DMS79 (cell line): Measurements from ENCODE around the gene PPM1K.
"Not testable (repeated sequence)": the region's sequence is repeated elsewhere in the genome, so short reads cannot be mapped to it uniquely, and the experiment has no call there.

Experiments used
- DNase-seq: peaks from one replicate; lab custom pipeline; 2025; lab: John Stamatoyannopoulos, UW

The PPM1K gene

DNA sequence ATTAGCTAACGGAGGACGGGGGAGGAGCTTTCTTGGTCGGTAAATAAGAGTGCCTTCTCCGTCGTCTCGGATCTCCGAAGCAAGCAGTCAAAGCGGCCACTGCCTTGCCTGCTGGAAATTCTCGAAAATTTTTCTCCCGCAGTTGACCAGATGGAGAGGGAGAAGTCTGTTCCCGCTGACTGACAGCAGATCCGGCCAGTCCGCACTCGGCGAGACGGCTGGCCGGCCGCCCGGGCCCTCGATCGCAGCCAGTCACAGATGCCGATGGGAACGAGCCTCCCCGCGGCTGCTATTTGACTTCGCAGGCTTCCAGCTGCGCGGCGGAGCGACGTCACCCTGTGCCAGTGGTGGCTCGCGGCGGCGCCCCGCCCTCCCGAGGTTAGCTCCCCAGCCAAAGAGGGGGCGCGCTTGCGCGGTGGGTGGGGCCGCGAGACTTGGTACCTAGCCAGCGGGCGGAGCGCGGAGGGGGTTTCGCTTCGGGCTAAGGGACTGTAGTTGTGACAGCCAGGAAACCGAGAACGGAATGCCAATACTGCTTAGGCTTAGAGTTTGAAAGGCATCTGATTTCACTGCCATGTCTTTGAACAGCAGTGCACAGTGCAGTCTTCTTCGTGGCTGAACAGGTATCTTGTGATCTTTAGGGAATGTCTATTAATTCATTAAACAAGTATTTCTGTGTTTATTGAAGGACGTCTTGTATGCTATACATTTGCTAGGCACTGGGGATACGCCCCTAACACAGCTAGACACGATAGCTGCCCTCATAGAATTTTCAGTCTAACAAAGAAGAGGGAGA lies at the start of gene PPM1K:
Gene PPM1K, minus strand, starts transcription at position 123 of the 796 bp plus-strand sequence. CDS start 5,978 bp downstream, outside the sequence.
- DNase-seq: peak; percentile 84

DNA sequence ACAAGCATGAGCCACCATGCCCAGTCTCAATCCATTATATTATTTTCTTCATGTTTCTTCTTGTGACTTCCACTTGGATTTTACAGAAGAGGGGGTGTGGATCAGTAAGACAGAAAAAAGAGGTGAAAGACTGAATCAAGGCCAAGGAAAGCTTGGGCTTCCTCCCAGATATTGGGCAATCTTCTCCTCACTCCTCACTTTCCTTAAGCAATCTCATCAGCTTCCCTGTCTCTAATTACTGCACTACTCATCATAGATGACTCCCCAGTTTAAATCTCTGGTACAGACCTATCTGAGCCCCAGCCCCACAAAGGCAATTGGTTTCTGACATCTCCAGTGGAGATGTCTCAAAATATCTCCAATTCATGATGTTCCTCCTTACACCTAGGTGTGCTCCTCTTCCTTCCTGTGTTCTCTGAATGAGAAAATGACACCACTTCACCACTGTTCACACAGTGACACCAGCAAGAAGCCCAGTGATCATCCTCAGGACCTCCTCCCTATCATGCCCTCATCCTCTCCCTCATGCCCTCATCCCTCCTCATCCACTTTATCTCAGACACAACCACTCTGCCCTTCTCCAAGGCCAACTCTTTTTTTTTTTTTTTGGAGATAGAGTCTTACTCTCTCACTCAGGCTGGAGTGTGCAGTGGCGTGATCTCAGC lies 49.5 kb upstream of the PPM1K start:
- no peak for DNase-seq

DNA sequence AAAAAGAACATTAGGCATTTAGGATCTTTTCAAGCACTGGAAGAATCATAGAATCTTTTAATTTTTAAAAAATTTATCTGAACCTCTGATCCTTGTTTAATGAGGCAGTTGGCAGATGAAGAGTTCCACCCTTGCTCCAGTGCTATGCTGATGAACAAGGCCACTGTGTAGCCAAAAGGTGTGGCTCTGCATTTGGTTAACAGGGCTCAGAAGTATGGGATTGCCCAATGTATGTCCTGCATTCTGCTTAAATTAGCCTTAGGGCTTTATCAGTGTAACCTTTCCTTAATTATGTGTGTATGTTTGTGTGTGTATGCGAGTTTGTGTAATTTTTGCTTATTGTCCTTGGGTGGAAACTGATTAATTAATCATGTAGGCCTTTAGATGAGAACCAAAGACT lies 43.3 kb upstream of the PPM1K start:
- no peak for DNase-seq

DNA sequence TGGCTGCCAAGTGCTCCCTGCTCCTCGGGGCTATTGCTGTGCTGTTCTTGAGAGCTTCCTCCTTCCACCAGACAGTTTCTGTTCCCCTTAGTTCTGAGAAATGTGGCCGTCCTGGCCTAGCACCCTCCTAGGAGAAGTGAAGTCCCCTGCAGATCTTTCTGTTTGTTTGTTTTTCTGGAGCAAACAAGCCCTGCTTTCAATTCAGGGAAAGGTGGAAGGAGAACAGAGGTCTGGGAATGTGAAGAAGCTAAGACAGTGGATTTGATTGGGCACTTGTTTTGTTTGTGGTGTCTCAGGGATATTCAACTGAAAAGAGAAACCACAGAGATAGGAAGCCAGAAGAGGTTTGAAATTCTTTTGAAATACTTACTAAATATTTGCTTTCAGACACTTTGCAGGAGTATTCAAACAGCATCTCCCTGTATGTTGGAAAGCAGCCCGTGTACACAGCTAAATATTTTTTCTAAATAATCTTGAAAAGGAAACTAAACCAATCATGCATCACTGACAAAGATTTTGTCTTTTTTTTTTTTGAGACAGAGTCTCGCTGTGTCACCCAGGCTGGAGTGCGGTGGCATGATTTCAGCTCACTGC lies 36.5 kb upstream of the PPM1K start:
- DNase-seq: no peak

DNA sequence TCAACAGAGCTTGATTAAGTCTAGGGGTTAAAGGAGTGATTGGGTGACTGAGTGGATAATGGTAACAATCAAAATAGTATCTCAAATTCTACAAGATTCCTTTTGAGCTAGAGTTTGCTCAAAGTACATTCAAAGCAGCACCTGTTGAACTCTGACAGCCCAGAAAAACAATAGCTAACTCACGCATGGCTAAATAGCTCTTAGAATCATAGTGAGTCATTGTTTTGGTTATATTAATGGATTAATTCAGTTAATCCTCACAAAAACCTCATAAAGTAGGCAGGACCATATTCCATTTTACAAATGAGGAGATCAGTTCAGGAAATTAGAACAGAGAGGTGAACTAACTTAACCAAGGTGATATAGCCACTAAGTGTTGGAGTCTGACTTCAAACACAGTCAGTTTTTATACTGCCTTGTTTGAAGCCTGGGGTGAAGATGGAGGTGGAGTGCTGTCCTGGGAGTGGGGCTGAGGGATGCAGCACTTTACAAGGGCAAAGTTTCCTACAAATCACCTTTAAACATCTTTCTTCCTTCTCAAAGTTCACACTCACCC lies 35.9 kb upstream of the PPM1K start:
- no peak for DNase-seq

DNA sequence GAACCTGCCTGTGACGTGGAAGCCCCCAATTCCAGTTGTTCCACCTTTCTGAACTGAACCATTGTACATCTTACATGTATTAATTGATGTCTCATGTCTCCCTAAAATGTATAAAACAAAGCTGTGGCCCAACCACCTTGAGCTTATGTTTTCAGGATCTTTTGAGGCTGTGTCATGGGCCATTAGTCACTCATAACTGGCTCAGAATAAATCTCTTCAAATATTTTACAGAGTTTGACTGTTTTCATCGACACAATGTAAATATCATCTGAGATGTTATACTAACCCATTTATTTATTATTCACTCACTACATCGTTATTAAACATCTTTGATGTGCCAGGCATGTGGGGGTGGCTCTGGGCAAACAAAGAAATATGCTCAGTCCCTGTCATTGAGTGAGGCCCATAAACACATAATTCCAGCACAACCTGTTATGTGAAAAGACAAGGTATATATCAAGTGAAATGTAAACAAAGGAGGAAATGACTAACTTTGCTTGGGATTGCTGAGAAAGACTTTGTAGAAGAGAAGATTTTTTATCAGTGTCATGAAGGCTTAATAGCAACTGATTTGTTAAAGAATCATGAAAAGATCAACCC lies 34.5 kb upstream of the PPM1K start:
- no peak for DNase-seq

DNA sequence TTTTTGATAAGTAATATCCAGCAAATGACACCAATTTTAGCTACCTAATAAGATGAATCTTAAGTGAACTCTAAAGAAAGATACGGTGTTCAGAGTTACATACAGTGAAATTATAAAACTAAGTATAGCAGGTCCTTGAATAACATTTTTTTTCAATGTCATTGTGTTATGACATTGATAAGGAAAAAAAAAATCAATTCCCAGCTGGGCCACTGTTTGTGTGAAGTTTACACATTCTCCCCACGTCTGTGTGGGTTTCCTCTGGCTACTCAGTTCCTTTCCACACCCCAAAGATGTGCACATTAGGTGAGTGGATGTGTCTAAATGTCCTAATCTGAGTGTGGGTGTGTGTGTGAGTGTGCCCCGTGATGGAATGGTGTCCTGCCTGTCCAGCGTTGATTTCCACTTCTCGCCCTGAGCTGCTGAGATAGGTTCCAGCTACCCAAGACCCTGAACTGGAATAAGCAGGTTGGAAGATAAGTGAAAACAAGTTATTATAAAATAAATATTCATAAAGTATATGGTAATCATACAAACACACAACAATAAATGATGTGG lies 31.2 kb upstream of the PPM1K start:
- DNase-seq: no peak

DNA sequence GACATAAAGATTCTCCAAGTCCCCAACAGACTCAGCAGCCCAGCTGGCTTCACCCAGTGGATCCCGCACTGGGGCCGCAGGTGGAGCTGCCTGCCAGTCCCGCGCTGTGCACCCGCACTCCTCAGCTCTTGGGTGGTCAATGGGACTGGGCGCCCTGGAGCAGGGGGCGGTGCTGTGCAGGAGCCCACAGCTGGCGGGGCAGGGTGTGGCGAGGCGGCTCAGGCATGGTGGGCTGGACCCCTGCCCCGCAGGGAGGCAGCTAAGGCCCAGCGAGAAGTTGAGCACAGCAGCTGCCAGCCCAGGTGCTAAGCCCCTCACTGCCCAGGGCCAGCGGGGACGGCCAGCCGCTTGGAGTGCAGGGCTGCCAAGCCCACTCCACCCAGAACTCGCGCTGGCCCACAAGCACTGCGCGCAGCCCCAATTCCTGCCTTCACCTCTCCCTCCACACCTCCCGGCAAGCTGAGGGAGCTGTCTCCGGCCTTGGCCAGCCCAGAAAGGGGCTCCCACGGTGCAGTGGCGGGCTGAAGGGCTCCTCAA lies 28.8 kb upstream of the PPM1K start:
- DNase-seq: not testable (repeated sequence)

DNA sequence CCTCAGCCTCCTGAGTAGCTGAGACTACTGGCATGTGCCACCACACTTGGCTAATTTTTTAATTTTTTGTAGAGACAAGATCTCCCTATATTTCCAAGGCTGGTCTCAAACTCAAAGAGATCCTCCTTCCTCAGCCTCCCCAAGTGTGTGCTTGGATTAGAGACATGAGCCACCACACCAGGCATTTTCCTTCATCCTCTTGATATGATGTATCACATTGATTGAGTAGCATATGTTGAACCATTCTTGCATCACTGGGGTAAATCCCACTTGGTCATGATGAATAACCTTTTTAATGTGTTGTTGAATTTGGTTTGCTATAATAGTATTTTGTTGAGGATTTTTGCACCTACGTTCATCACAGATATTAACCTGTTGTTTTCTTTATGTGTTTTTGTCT lies 24.2 kb upstream of the PPM1K start:
- DNase-seq: no peak

DNA sequence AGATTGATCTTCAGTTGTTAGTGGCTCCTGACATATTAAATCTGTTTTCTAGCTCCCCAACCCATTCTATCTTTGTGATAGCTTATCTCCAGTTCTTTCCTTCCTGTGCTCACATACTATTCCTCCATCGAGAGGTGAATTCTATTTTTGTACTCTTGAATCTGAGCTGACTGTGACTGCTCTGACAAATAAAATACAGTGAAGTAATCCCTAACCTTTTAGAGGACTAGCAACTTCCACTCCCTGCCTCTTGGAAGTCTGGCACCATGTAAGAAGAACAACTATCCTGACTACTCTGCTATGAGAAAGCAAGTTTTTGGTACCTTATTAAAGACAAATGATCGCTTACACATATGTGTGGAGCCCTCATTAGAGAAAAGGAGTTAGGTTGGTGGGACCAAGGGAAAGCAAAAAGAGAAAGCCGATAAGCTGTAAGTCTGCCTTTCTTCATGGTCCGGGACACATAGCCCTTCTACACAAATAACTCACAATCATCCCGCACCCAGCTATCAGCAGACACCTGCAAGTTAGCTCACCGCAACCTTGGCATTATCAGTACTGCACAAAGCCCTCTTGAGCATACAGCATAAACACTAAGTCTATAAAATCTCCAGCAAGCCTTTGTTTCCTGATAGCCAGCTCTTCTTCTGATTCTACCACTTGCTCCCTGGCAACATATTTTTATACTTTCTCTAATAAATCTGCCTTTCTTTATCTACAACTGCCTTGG lies 13.5 kb upstream of the PPM1K start:
- no peak for DNase-seq

DNA sequence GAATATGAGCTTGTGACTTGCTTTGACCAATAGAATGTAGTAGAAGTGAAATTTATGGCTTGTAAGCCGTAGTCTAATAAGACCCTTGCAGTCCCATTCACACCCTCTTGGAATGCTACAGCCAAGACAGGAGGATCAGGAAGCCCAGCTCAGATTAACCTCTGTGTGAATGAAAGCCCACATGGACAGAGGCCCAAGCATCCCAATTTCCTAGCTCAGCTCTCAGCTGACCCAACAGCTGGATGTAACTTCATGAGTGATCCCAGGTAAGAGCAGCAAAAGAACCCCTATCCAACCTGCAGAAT lies 12.8 kb upstream of the PPM1K start:
- DNase-seq: no peak

DNA sequence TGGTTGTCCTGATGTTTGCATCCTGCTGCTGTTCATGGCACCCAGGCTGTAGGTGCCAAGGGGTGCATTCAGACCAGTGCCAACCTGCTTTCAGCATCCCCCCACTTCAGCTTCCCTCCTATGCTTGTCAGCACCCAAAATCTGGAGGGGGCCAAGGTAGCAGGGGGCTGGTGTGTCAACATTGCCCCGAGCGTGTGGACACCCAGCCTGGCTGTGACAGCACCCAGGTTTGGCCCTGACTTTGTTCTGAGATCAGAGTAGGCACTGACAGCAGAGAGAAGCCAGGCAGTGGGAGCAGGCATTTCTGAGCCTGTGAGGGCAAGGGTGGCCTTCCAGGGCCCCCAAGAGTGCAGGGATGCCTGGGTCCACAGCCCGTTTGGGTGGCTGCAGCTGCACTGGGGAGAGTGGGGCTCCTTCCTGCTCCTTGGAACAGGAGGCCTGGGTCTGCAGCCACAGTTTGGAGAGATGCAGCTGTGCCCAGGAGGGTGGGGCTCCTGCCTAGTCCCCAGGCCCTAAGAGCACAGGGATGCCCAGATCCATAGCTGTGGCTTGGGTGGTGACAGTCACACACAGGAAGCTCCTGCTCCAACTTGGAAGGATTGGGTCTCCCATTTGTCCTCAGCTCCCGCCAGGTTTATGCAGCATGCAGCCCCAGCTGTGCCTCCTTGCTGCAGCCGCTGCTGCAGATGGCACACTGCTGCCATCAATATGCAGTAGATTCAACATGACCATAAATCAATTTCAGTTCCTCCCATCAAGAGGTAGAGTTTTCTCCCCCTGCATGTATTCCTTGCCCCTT lies 12.3 kb upstream of the PPM1K start:
- no peak for DNase-seq

DNA sequence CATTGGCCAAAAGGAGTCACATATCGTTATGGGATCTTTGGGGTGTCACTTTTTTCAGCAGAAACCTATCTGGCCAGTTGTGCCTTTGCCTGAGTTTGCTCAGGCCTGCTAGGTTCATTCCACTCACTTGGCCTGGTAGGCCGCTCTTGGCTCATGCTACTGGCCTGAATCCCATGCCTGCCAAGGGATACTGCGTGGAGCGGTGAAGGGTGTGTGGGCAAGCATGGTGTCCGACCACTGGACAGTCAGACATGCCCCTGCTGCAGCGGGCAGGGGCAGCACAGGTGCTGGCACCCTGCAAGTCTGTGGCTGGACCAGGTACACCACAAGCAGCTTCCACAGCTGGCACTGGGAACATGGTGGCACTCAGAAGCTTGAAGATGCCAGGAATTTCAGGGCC lies 11.3 kb upstream of the PPM1K start:
- DNase-seq: no peak

DNA sequence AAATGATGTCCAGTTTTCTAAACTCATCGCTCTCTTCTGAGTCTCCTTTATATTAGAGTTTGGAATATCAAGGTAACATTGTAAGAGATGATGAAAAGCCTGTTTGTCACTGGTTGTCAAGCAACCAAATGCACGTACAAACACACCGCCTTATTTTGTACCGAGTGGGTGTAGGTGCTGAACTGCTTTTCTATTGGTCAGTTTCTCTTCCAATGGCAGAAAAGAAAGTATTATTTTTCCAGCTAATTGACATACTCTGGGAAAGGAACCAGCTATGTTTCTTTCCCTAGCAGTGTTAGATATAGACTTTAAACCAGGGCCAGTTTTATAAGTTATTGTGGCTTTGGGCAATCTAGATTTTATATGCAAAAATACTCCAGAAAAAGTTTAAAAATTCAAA lies 6.6 kb upstream of the PPM1K start:
- DNase-seq: no peak

DNA sequence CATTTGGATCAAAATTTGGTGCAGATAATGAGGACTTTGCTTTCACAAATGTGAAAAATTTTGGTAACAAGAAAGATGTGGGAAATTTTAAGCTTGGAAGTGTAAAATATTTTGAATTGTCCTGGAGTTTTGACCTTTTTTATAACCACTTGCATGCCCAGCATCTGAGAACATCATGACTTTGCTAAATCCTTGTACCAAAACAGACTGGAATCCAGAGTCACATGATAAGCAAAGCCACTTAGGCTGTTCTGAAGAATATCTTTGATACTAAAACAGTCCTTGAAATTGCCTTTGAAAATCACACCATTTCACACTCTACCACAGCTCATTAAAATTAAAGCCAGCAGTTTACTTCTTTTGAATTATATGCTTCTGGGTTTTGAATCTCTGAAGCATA lies 2.5 kb upstream of the PPM1K start:
- no peak for DNase-seq

DNA sequence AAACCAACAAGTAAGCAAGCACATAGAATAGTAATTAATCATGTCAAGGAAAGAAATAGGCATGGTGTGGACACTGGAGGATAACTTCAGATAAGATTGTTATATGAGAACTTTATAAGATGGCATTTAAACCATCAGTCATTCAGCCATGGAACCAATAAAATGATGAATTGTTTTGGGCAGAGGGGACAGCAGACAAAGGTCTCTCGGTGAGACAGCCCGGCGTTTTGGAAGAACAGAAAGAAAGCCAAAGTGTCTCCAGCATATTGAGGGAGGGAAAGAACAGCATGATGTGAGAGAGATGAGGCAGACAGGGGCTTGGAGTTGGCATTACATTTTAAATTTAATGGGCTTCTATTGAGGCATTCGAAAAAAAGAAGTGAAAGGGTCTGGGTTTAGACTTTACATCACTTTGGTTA lies 883 bp upstream of the PPM1K start:
- DNase-seq: no peak

DNA sequence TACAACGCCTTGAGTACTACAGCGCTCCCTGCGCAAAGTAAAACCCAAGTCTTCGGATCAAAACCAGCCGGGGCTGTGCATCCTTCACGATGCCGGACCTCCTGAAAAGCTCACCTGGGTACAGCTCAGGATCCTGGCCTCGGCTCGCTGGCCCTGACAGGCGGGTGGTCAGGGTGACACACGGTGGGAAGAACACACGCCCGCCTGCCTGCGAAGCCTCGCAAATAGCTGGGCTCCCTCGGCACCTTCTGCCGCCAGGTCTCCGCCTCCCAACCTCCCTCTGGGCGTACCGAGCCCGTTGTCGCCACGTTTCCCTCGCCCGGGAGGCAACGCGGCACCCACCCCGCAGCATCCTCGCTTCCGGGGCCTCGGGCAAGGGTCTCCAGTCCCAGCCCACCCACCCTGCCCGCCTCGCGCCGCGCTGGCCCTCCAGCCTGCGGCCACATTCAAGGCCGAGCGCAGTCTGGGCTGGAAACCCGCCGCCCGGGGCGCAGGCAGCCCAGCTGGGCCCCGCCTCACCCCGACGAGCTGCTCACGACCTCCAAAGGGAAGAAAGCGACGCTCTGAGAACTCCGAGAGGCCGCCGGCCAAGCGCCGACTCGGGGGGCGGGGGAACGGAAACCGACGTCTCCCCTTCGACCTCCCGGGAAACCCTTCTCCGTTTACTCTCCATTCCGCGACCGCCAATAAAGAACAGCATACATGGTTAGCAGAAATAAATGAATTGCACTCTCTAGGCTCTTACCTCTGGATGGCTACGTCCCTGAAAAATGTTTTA lies 511 bp downstream of the PPM1K start:
- peak; percentile 30 for DNase-seq

DNA sequence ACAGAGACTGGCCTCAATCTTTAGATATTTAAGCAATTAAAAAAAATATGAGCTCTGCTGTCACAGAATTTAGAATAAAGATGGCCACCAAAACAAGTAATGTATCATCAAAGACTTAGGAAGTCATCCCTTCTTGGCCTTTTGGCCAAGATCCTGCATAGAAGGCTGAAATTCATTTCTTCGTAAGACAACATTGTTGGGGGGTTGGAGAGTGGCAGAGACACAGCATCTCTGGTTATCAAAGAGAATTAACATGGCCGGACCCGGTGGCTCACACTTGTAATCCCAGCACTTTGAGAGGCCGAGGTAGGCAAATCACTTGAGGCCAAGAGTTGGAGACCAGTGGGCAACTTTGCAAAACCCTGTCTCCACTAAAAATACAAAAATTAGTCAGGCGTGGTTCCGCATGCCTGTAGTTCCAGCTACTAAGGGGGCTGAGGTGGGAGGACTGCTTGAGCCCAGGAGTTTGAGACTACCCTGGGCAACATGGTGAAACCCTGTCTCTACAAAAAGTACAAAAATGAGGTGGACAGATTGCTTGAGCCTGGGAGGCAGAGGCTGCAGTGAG lies 4.0 kb downstream of the PPM1K start:
- DNase-seq: no peak

DNA sequence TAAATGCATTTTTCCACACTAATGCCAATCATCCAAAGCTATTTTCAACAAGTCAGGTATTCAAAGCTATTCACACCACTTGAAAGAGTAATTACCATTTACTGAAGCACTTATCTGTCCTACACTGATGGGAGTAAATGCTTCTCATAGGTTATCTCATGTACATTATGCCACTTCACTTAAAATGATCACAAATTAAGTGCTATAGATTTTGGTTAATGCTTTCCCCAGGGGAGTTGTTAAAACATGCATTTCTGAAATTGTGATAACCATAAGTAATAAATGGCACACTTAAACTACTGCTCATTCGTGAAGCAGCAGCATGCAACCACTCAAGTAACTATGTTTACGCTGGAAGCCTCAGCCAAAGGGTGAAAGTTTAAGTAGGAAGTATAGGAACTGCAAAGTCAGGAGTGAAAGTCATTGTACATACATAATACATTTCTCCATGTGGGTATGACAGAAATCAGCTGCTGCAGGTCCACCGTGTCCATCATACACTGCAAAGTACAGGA lies 6.6 kb downstream of the PPM1K start:
- DNase-seq: peak; percentile 67
